ENCODE measurements around the gene PRKN. TPM values are rescaled to one million over a fixed set of nuclear protein-coding genes. Genes with fewer than 3 reads are reported as not detected.

Gene PRKN
- total RNA-seq, 1 donor from 2014 or later: 1.3 TPM

- Mint-ChIP-seq H3K9me3 (ENCODE audit: unreplicated experiment) (no peaks in the 10 kb centered on the region), H3K36me3 (ENCODE audit: low read depth, unreplicated experiment) (no peaks in the 10 kb centered on the region), H3K4me3 (ENCODE audit: unreplicated experiment) (no peak overlapping the region), H3K4me1 (ENCODE audit: low read depth, unreplicated experiment) (no peaks in the 10 kb centered on the region), H3K27ac (ENCODE audit: unreplicated experiment) (no peak overlapping the region), H3K27me3 (ENCODE audit: low read depth, unreplicated experiment) (no peaks in the 10 kb centered on the region)
- no peaks in the 10 kb centered on the region for H3K4me1 ChIP-seq (ENCODE audit: insufficient read depth, low read length)
- TF ChIP-seq EZH2 (IDR thresholded peaks at IDR 0.05; ENCODE audit: insufficient read depth, low read length) (no peak), CTCF (IDR thresholded peaks at IDR 0.05; ENCODE audit: insufficient read depth, low read depth, low read length) (no peak)
- no peak overlapping the region for H3K4me2 ChIP-seq (ENCODE audit: low read length)
- no peaks in the 10 kb centered on the region for H3K27me3 ChIP-seq (ENCODE audit: insufficient read depth, low read length)
- no peak overlapping the region for H3K27ac ChIP-seq (ENCODE audit: low read depth, low read length)
- no peak overlapping the region for H3K4me3 ChIP-seq (ENCODE audit: insufficient read depth, low read depth, low read length)
- no peaks in the 10 kb centered on the region for H3K79me2 ChIP-seq (ENCODE audit: insufficient read depth, low read length)
- no peak for DNase-seq (ENCODE audit: low read depth)
- H3K9me3 ChIP-seq (ENCODE audit: insufficient read depth, low read depth, low read length): no peaks in the 10 kb centered on the region
- no peak overlapping the region for H2AFZ ChIP-seq (ENCODE audit: low read depth, low read length)
- no peak for FAIRE-seq
- H4K20me1 ChIP-seq (ENCODE audit: insufficient read depth, low read length): no peaks in the 10 kb centered on the region
- H3K36me3 ChIP-seq (ENCODE audit: insufficient read depth, low read length): no peaks in the 10 kb centered on the region
- no peak overlapping the region for H3K9ac ChIP-seq (ENCODE audit: low read length)
Observed at GRCh38 chr6:162416831-162417537, 310.6 kb downstream of the PRKN start.

- no peak overlapping the region for H3K27ac ChIP-seq (ENCODE audit: low read depth, low read length)
- no peaks in the 10 kb centered on the region for H3K79me2 ChIP-seq (ENCODE audit: insufficient read depth, low read length)
- no peaks in the 10 kb centered on the region for H3K36me3 Mint-ChIP-seq (ENCODE audit: low read depth, unreplicated experiment)
- FAIRE-seq: no peak
- H3K27me3 ChIP-seq (ENCODE audit: insufficient read depth, low read length): no peaks in the 10 kb centered on the region
- H3K27ac Mint-ChIP-seq (ENCODE audit: unreplicated experiment): no peak overlapping the region
- H3K9me3 Mint-ChIP-seq (ENCODE audit: unreplicated experiment): no peaks in the 10 kb centered on the region
- no peaks in the 10 kb centered on the region for H3K4me1 ChIP-seq (ENCODE audit: insufficient read depth, low read length)
- no peak overlapping the region for H2AFZ ChIP-seq (ENCODE audit: low read depth, low read length)
- TF ChIP-seq CTCF (IDR thresholded peaks at IDR 0.05; ENCODE audit: insufficient read depth, low read depth, low read length) (no peak), EZH2 (IDR thresholded peaks at IDR 0.05; ENCODE audit: insufficient read depth, low read length) (no peak)
- no peaks in the 10 kb centered on the region for H4K20me1 ChIP-seq (ENCODE audit: insufficient read depth, low read length)
- DNase-seq (ENCODE audit: low read depth): no peak
- no peak overlapping the region for H3K4me3 Mint-ChIP-seq (ENCODE audit: unreplicated experiment)
- H3K4me2 ChIP-seq (ENCODE audit: low read length): no peak overlapping the region
- H3K4me3 ChIP-seq (ENCODE audit: insufficient read depth, low read depth, low read length): no peak overlapping the region
- no peaks in the 10 kb centered on the region for H3K9me3 ChIP-seq (ENCODE audit: insufficient read depth, low read depth, low read length)
- H3K9ac ChIP-seq (ENCODE audit: low read length): no peak overlapping the region
- H3K27me3 Mint-ChIP-seq (ENCODE audit: low read depth, unreplicated experiment): no peaks in the 10 kb centered on the region
- H3K4me1 Mint-ChIP-seq (ENCODE audit: low read depth, unreplicated experiment): no peaks in the 10 kb centered on the region
- no peaks in the 10 kb centered on the region for H3K36me3 ChIP-seq (ENCODE audit: insufficient read depth, low read length)
Observed at GRCh38 chr6:162416307-162416706, 311.3 kb downstream of the PRKN start.
